Stimulated activated CD8-positive, alpha-beta memory T cell treated with anti-CD3 and anti-CD28 coated beads, Interleukin-4, amount 100 ng/mL, for 24 hours (primary cell): ENCODE data around the gene TBC1D22A.

ENCODE experiments used
- DNase-seq: peaks from one replicate; pipeline ENCODE4 v3.0.0-alpha.2; 2020; ENCODE audit warnings: low read depth

The TBC1D22A gene

GRCh38 chr22:47013861-47014635 is 251.6 kb downstream of the TBC1D22A start:
- no peak for DNase-seq

- no peak for DNase-seq
Observed at GRCh38 chr22:47014636-47015345, 252.3 kb downstream of the TBC1D22A start.

- DNase-seq: no peak
Observed at GRCh38 chr22:47015589-47016178, 253.2 kb downstream of the TBC1D22A start.

GRCh38 chr22:47016631-47017030 is 254.2 kb downstream of the TBC1D22A start:
- DNase-seq: no peak

- no peak for DNase-seq
Observed at GRCh38 chr22:47017245-47017644, 254.8 kb downstream of the TBC1D22A start.

- DNase-seq: no peak
Observed at GRCh38 chr22:47018010-47018910, 255.8 kb downstream of the TBC1D22A start.

GRCh38 chr22:47019012-47019790 is 256.8 kb downstream of the TBC1D22A start:
- DNase-seq: no peak

- DNase-seq: no peak
Observed at GRCh38 chr22:47020166-47020565, 257.7 kb downstream of the TBC1D22A start.

GRCh38 chr22:47021371-47022074 is 259.1 kb downstream of the TBC1D22A start:
- DNase-seq: no peak

- no peak for DNase-seq
Observed at GRCh38 chr22:47022075-47022473, 259.6 kb downstream of the TBC1D22A start.

- no peak for DNase-seq
Observed at GRCh38 chr22:47022475-47022874, 260.0 kb downstream of the TBC1D22A start.

- no peak for DNase-seq
Observed at GRCh38 chr22:47023871-47024270, 261.4 kb downstream of the TBC1D22A start.

GRCh38 chr22:47027766-47028165 is 265.3 kb downstream of the TBC1D22A start:
- no peak for DNase-seq

GRCh38 chr22:47029244-47030074 is 267.0 kb downstream of the TBC1D22A start:
- DNase-seq: no peak

- DNase-seq: no peak
Observed at GRCh38 chr22:47030143-47030661, 267.8 kb downstream of the TBC1D22A start.

GRCh38 chr22:47030881-47031627 is 268.6 kb downstream of the TBC1D22A start:
- DNase-seq: no peak

- no peak for DNase-seq
Observed at GRCh38 chr22:47031628-47031915, 269.1 kb downstream of the TBC1D22A start.

GRCh38 chr22:47032091-47032943 is 269.9 kb downstream of the TBC1D22A start:
- no peak for DNase-seq
